ENCODE results near the gene CNST. TPM values are rescaled to one million over a fixed set of nuclear protein-coding genes. Genes with fewer than 3 reads are reported as not detected.

Gene CNST
- total and polyA plus RNA-seq, 8 donors = 3.6 to 12.9 (median 8.9) TPM

- no peak for ATAC-seq
- peaks cover 0 to 40% (median 17%) of the 10 kb centered on the region in 3 donors for H3K36me3 ChIP-seq
- no peaks in the 10 kb centered on the region for H3K9me3 ChIP-seq
- TF ChIP-seq CTCF (IDR thresholded peaks at IDR 0.05) = no peak
- H3K4me1 ChIP-seq = no peaks in the 10 kb centered on the region
- H3K27ac ChIP-seq = no peak overlapping the region
- H3K27me3 ChIP-seq = no peaks in the 10 kb centered on the region
- 77 to 87% methylated on average over 7 of the region's 7 CpGs for WGBS, 2 donors
- no peak for FAIRE-seq
- no peak overlapping the region for H3K4me3 ChIP-seq
- DNase-seq = no peak
- intact Hi-C loops (cut with DNase I) = no loop called here
Measured at GRCh38 chr1:246540738-246541491, 25.3 kb upstream of the CNST start.

GRCh38 chr1:246544001-246544400, 22.3 kb upstream of the CNST start:
- 96 to 100% methylated on average over 1 of the region's 1 CpG for WGBS, 2 donors

DNA sequence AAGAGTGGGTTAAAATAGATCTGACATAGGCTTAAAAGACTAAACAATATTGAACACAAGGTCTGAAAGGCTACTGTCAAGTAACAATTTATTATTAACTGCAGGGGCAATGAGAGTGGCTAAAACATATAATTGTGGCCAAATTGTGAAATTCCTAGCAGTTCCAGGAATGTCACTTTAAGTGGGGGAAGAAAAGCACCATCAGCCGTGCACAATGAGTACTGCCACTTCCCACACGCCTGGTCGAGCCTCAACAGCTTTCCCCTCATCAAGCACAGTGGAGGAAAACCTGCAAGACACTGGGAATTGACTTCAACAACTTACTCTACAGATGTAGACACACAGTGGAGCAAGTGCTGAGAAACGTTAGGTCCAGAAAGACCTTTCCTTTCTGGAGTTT, 16.6 kb upstream of the CNST start:
- Histone ChIP-seq H3K27ac (no peak overlapping the region), H3K9me3 (no peaks in the 10 kb centered on the region), H3K4me3 (no peak overlapping the region), H3K27me3 (no peaks in the 10 kb centered on the region), H3K4me1 (no peaks in the 10 kb centered on the region), H3K36me3 (peaks cover 3 to 50% (median 8%) of the 10 kb centered on the region in 3 donors)
- FAIRE-seq (no peak), ATAC-seq (no peak), DNase-seq (no peak)
- 35 to 36% methylated on average over 4 of the region's 4 CpGs for WGBS, 2 donors
- intact Hi-C loops (cut with DNase I) = no loop called here
- TF ChIP-seq CTCF (IDR thresholded peaks at IDR 0.05) = no peak

More at GRCh38 chr1:246544001-246544400, 22.3 kb upstream of the CNST start:
- FAIRE-seq (no peak), DNase-seq (no peak), ATAC-seq (no peak)
- intact Hi-C loops (cut with DNase I) = no loop called here
- Histone ChIP-seq H3K9me3 (no peaks in the 10 kb centered on the region), H3K27ac (no peak overlapping the region), H3K4me3 (no peak overlapping the region), H3K4me1 (no peaks in the 10 kb centered on the region), H3K27me3 (no peaks in the 10 kb centered on the region), H3K36me3 (peaks cover 0 to 48% (median 17%) of the 10 kb centered on the region in 3 donors)
- TF ChIP-seq CTCF (IDR thresholded peaks at IDR 0.05) = no peak

- no peaks in the 10 kb centered on the region for H3K4me1 ChIP-seq
- no peak for TF ChIP-seq CTCF (IDR thresholded peaks at IDR 0.05)
- intact Hi-C loops (cut with DNase I) = no loop called here
- peaks cover 3 to 51% (median 8%) of the 10 kb centered on the region in 3 donors for H3K36me3 ChIP-seq
- H3K4me3 ChIP-seq = no peak overlapping the region
- no peak overlapping the region for H3K27ac ChIP-seq
- H3K27me3 ChIP-seq = no peaks in the 10 kb centered on the region
- H3K9me3 ChIP-seq = no peaks in the 10 kb centered on the region
- FAIRE-seq = no peak
- no peak for ATAC-seq
- 66 to 71% methylated on average over 11 of the region's 11 CpGs for WGBS, 2 donors
- no peak for DNase-seq
Measured at GRCh38 chr1:246550402-246550801, 15.9 kb upstream of the CNST start.

DNA sequence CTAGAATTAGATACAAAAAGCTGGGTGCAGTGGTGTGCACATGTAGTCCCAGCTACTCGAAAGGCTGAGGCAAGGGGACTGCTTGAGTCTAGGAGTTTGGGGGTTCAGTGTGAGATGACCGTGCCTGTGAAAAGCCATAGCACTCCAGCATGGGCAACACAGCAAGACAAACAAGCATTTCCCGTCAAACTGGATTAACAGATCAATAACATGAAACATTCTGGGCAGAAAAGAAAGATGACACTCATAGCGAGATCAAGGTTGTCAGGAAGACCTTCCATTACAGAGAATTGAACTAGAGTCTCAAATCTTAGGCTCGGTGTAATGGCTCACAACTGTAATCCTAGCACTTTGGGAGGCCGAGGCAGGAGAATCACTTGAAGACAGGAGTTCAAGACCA, 14.1 kb upstream of the CNST start:
- no peak for TF ChIP-seq CTCF (IDR thresholded peaks at IDR 0.05)
- FAIRE-seq (no peak), DNase-seq (no peak), ATAC-seq (no peak)
- intact Hi-C loops (cut with DNase I) = no loop called here
- Histone ChIP-seq H3K4me1 (no peaks in the 10 kb centered on the region), H3K36me3 (peaks cover 3 to 63% (median 8%) of the 10 kb centered on the region in 3 donors), H3K27ac (no peak overlapping the region), H3K27me3 (no peaks in the 10 kb centered on the region), H3K9me3 (no peaks in the 10 kb centered on the region), H3K4me3 (no peak overlapping the region)
- WGBS, 2 donors = 67 to 80% methylated on average over 6 of the region's 6 CpGs

Measured in pancreas (tissue), 10 donors.